Hepatocyte (in vitro differentiated cells): Measurements from ENCODE around the gene CNIH2.

ENCODE experiments used
- EZH2 ChIP-seq: fragments of 200-600 bp; sonication (generic); IDR thresholded peaks from 2 replicates; pipeline ENCODE4 v1.6.1; 2016; ENCODE audit warnings: antibody characterized with exemption, mild to moderate bottlenecking, borderline replicate concordance
- TF ChIP-seq, protein P1 (sequence below): fragments of 200-600 bp; sonication (generic); IDR thresholded peaks from 2 replicates; pipeline ENCODE4 v1.5.1; 2016; ENCODE audit warnings: antibody characterized with exemption, mild to moderate bottlenecking; ENCODE audit not compliant: poor library complexity

GRCh38 chr11:66312549-66313320, 34.8 kb downstream of the CNIH2 start:
- TF ChIP-seq EZH2: no peak
- TF ChIP-seq, protein P1, sequence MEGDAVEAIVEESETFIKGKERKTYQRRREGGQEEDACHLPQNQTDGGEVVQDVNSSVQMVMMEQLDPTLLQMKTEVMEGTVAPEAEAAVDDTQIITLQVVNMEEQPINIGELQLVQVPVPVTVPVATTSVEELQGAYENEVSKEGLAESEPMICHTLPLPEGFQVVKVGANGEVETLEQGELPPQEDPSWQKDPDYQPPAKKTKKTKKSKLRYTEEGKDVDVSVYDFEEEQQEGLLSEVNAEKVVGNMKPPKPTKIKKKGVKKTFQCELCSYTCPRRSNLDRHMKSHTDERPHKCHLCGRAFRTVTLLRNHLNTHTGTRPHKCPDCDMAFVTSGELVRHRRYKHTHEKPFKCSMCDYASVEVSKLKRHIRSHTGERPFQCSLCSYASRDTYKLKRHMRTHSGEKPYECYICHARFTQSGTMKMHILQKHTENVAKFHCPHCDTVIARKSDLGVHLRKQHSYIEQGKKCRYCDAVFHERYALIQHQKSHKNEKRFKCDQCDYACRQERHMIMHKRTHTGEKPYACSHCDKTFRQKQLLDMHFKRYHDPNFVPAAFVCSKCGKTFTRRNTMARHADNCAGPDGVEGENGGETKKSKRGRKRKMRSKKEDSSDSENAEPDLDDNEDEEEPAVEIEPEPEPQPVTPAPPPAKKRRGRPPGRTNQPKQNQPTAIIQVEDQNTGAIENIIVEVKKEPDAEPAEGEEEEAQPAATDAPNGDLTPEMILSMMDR: no peak
